Measurements from ENCODE around the gene POLE4.

Gene POLE4

GRCh38 chr2:74952575-74952974 is 5.9 kb upstream of the POLE4 start:
- no peak for TF ChIP-seq ZNF274 (IDR thresholded peaks at IDR 0.05; ENCODE audit: low read depth, low read length)
- no peak overlapping the region for H3K4me3 ChIP-seq (ENCODE audit: low read length)

- TF ChIP-seq ZNF274 (IDR thresholded peaks at IDR 0.05; ENCODE audit: low read depth, low read length): no peak
- no peak overlapping the region for H3K4me3 ChIP-seq (ENCODE audit: low read length)
Observed at GRCh38 chr2:74953796-74954499, 4.5 kb upstream of the POLE4 start.

GRCh38 chr2:74954500-74954874 is 4.0 kb upstream of the POLE4 start:
- H3K4me3 ChIP-seq (ENCODE audit: low read length): no peak overlapping the region
- TF ChIP-seq ZNF274 (IDR thresholded peaks at IDR 0.05; ENCODE audit: low read depth, low read length): no peak

GRCh38 chr2:74957886-74958273 is 563 bp upstream of the POLE4 start:
- no peak for TF ChIP-seq ZNF274 (IDR thresholded peaks at IDR 0.05; ENCODE audit: low read depth, low read length)
- H3K4me3 ChIP-seq (ENCODE audit: low read length): peak overlapping the region; percentile 59; the same call in 1 of the 2 replicates

GRCh38 chr2:74959106-74959751 is 786 bp downstream of the POLE4 start:
- H3K4me3 ChIP-seq (ENCODE audit: low read length): peak overlapping the region; percentile 59; the same call in 1 of the 2 replicates
- TF ChIP-seq ZNF274 (IDR thresholded peaks at IDR 0.05; ENCODE audit: low read depth, low read length): no peak

- no peak for TF ChIP-seq ZNF274 (IDR thresholded peaks at IDR 0.05; ENCODE audit: low read depth, low read length)
- H3K4me3 ChIP-seq (ENCODE audit: low read length): no peak overlapping the region
Observed at GRCh38 chr2:74966887-74967286, 8.4 kb downstream of the POLE4 start.

- no peak for TF ChIP-seq ZNF274 (IDR thresholded peaks at IDR 0.05; ENCODE audit: low read depth, low read length)
- H3K4me3 ChIP-seq (ENCODE audit: low read length): no peak overlapping the region
Observed at GRCh38 chr2:74975016-74975415, 16.6 kb downstream of the POLE4 start.

GRCh38 chr2:74979844-74980243 is 21.4 kb downstream of the POLE4 start:
- H3K4me3 ChIP-seq (ENCODE audit: low read length): no peak overlapping the region
- no peak for TF ChIP-seq ZNF274 (IDR thresholded peaks at IDR 0.05; ENCODE audit: low read depth, low read length)

- no peak overlapping the region for H3K4me3 ChIP-seq (ENCODE audit: low read length)
- TF ChIP-seq ZNF274 (IDR thresholded peaks at IDR 0.05; ENCODE audit: low read depth, low read length): no peak
Observed at GRCh38 chr2:74982577-74982976, 24.1 kb downstream of the POLE4 start.

GRCh38 chr2:74983631-74984392 is 25.4 kb downstream of the POLE4 start:
- TF ChIP-seq ZNF274 (IDR thresholded peaks at IDR 0.05; ENCODE audit: low read depth, low read length): no peak

GRCh38 chr2:74984947-74985637 is 26.6 kb downstream of the POLE4 start:
- no peak for TF ChIP-seq ZNF274 (IDR thresholded peaks at IDR 0.05; ENCODE audit: low read depth, low read length)
- H3K4me3 ChIP-seq (ENCODE audit: low read length): no peak overlapping the region

More at GRCh38 chr2:74983631-74984392, 25.4 kb downstream of the POLE4 start:
- no peak overlapping the region for H3K4me3 ChIP-seq (ENCODE audit: low read length)

- H3K4me3 ChIP-seq (ENCODE audit: low read length): no peak overlapping the region
- no peak for TF ChIP-seq ZNF274 (IDR thresholded peaks at IDR 0.05; ENCODE audit: low read depth, low read length)
Observed at GRCh38 chr2:74985978-74986609, 27.7 kb downstream of the POLE4 start.

GRCh38 chr2:74991977-74992376 is 33.5 kb downstream of the POLE4 start:
- no peak overlapping the region for H3K4me3 ChIP-seq (ENCODE audit: low read length)
- no peak for TF ChIP-seq ZNF274 (IDR thresholded peaks at IDR 0.05; ENCODE audit: low read depth, low read length)

GRCh38 chr2:74999468-74999867 is 41.0 kb downstream of the POLE4 start:
- TF ChIP-seq ZNF274 (IDR thresholded peaks at IDR 0.05; ENCODE audit: low read depth, low read length): no peak
- no peak overlapping the region for H3K4me3 ChIP-seq (ENCODE audit: low read length)
